Astrocyte of the spinal cord (primary cell): Measurements from ENCODE around the gene CAPN9.

Source experiments
- DNase-seq: peaks from one replicate; pipeline ENCODE4 v3.0.0; 2011; ENCODE audit warnings: low read depth, low spot score
- H3K4me3 ChIP-seq: 2 replicates; pipeline ENCODE4 v1.5.1; 2011; ENCODE audit warnings: low read depth, mild to moderate bottlenecking, low read length, moderate library complexity
- CTCF ChIP-seq: IDR thresholded peaks from 2 replicates; pipeline ENCODE4 v1.5.1; 2012; ENCODE audit warnings: low read depth, mild to moderate bottlenecking, low read length, inconsistent platforms
- in situ Hi-C: cut with HindIII; loops from 2 replicates; pipeline ENCODE4 v1.10.0; 2017; ENCODE audit warnings: low sequenced_read_pairs

Gene CAPN9

GRCh38 chr1:230849451-230850224 is 102.5 kb downstream of the CAPN9 start:
- in situ Hi-C loops: no loop called here
- TF ChIP-seq CTCF: no peak
- peak; percentile 97 for DNase-seq
- H3K4me3 ChIP-seq: no peak overlapping the region

GRCh38 chr1:230850547-230850946 is 103.4 kb downstream of the CAPN9 start:
- no peak for DNase-seq
- in situ Hi-C loops: no loop called here
- no peak overlapping the region for H3K4me3 ChIP-seq
- no peak for TF ChIP-seq CTCF

- H3K4me3 ChIP-seq: no peak overlapping the region
- peak; percentile 78 for DNase-seq
- in situ Hi-C loops: no loop called here
- TF ChIP-seq CTCF: no peak
Measured at GRCh38 chr1:230851291-230851691, 104.1 kb downstream of the CAPN9 start.
